Measurements from ENCODE around the gene CAMTA1.

CAMTA1 gene

DNA sequence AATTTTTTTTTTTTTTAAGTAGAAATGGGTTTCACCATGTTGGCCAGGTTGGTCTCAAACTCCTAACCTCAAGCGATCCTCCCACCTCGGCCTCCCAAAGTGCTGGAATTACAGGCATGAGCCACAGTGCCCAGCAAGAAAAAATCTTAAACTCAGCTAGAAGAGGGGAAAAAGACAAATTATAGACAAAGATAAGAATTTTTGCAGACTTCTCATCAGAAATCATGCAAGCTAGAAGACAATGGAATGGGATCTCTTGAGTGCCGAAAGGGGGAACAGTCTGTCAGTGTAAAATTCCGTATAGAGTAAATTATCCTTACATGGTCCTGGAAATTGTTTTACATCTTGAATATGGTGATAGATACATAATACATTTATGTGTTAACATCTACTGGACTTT is 294.4 kb downstream of the CAMTA1 start:
- CTCF ChIA-PET = interaction anchor here (4.5 kb wide), 1 partner anchor 10 kb away, joined by 49 read pairs; no protein-coding TSS in a partner anchor

DNA sequence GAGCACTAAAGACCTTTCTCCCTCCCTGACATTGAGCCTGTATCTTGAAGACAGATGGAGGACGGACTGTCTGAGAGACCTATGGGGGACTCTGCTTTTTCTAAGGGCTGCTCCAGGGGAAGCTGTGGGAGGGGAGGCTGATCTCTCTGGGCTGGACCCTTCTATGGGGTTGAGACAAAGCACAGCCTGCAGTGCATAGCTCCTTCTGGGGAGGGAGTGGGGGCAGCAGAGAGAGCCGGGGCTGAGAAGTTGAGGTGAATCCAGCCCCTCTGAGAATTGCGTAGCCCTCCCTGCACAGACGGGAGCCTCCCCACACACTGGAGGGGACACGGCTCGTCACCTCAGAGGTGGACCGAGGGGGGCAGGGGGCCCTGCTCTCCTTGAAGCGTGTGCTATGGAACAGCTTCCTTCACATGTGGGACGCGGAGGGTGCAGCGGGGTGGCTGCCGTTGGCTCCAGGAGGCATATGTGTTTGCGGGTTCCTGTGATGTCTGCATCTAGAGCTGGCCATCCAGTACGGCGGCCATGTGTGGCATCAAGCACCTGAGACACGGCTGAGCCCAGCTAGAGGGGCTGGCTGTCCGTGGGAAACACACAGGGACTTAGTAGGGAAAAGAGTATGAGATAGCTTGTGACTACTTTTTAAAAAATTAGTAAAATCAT is 299.1 kb downstream of the CAMTA1 start:
- Histone ChIP-seq H3K27ac (ENCODE audit: extremely low read depth, low read depth, low read length) (no peak overlapping the region), H3K4me3 (ENCODE audit: low read depth, low read length) (no peak overlapping the region), H3K4me1 (ENCODE audit: control insufficient read depth, insufficient read depth, low read length) (no peaks in the 10 kb centered on the region), H3K9me3 (ENCODE audit: control insufficient read depth, insufficient read depth, low read depth, low read length) (no peaks in the 10 kb centered on the region), H3K36me3 (ENCODE audit: control insufficient read depth in 2 of 2, insufficient read depth in 1 of 2, low read length in 2 of 2) (no peaks in the 10 kb centered on the region)
- CTCF ChIA-PET = interaction anchor here (1.6 kb wide), 1 partner anchor 14 kb away, joined by 5 read pairs; no protein-coding TSS in a partner anchor
- no peak for TF ChIP-seq ZNF175 (tag by site-specific recombination; IDR thresholded peaks at IDR 0.05)
- TF ChIP-seq, protein P1, sequence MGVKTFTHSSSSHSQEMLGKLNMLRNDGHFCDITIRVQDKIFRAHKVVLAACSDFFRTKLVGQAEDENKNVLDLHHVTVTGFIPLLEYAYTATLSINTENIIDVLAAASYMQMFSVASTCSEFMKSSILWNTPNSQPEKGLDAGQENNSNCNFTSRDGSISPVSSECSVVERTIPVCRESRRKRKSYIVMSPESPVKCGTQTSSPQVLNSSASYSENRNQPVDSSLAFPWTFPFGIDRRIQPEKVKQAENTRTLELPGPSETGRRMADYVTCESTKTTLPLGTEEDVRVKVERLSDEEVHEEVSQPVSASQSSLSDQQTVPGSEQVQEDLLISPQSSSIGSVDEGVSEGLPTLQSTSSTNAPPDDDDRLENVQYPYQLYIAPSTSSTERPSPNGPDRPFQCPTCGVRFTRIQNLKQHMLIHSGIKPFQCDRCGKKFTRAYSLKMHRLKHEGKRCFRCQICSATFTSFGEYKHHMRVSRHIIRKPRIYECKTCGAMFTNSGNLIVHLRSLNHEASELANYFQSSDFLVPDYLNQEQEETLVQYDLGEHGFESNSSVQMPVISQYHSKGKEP (tag by site-specific recombination; IDR thresholded peaks at IDR 0.05) = no peak
- TF ChIP-seq, protein P2, sequence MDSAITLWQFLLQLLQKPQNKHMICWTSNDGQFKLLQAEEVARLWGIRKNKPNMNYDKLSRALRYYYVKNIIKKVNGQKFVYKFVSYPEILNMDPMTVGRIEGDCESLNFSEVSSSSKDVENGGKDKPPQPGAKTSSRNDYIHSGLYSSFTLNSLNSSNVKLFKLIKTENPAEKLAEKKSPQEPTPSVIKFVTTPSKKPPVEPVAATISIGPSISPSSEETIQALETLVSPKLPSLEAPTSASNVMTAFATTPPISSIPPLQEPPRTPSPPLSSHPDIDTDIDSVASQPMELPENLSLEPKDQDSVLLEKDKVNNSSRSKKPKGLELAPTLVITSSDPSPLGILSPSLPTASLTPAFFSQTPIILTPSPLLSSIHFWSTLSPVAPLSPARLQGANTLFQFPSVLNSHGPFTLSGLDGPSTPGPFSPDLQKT (IDR thresholded peaks at IDR 0.05; ENCODE audit: borderline replicate concordance, low read depth, low read length) = no peak
- POLR2A ChIA-PET = no interaction called here

More for the DNA sequence above, 294.4 kb downstream of the CAMTA1 start:
- Histone ChIP-seq H3K9me3 (ENCODE audit: control insufficient read depth, insufficient read depth, low read depth, low read length) (no peaks in the 10 kb centered on the region), H3K27ac (ENCODE audit: extremely low read depth, low read depth, low read length) (no peak overlapping the region), H3K4me1 (ENCODE audit: control insufficient read depth, insufficient read depth, low read length) (no peaks in the 10 kb centered on the region), H3K36me3 (ENCODE audit: control insufficient read depth in 2 of 2, insufficient read depth in 1 of 2, low read length in 2 of 2) (no peaks in the 10 kb centered on the region), H3K4me3 (ENCODE audit: low read depth, low read length) (no peak overlapping the region)
- peak; percentile 32 for TF ChIP-seq ZNF510 (tag by site-specific recombination; IDR thresholded peaks at IDR 0.05; ENCODE audit: insufficient replicate concordance)
- no peak for TF ChIP-seq ZNF785 (tag by site-specific recombination; IDR thresholded peaks at IDR 0.05)
- TF ChIP-seq SETDB1 (IDR thresholded peaks at IDR 0.05; ENCODE audit: insufficient read length, low read length) = peak; percentile 70
- POLR2A ChIA-PET = no interaction called here

DNA sequence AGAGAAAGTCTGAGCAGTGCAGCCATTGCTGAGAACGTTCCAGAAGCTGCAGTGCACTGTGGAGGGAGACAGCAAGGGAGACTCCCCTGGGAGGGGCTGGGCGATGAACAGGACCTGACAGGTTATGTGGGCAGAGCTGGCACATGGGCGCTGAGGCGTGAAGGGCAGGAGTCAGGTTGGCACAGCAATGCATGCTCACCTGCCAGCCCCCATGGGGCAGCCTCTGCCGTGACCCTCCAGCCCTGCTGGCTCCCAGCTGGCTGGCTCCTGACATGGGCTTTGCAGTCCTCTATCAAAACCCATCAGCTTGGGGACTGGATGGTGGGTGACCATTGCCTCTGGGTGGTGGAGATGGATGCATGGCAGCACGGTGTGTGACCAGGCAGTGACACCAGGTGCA is 300.3 kb downstream of the CAMTA1 start:
- Histone ChIP-seq H3K4me1 (ENCODE audit: control insufficient read depth, insufficient read depth, low read length) (no peaks in the 10 kb centered on the region), H3K36me3 (ENCODE audit: control insufficient read depth in 2 of 2, insufficient read depth in 1 of 2, low read length in 2 of 2) (no peaks in the 10 kb centered on the region), H3K4me3 (ENCODE audit: low read depth, low read length) (no peak overlapping the region), H3K27ac (ENCODE audit: extremely low read depth, low read depth, low read length) (no peak overlapping the region), H3K9me3 (ENCODE audit: control insufficient read depth, insufficient read depth, low read depth, low read length) (no peaks in the 10 kb centered on the region)
- POLR2A ChIA-PET = no interaction called here
- CTCF ChIA-PET = interaction anchor here (0.6 to 0.9 kb wide), 2 partner anchors 15 to 617 kb away, joined by 5 to 7 read pairs; no protein-coding TSS in a partner anchor
- TF ChIP-seq ZNF473 (tag by site-specific recombination; IDR thresholded peaks at IDR 0.05) = no peak
- TF ChIP-seq, protein P3, sequence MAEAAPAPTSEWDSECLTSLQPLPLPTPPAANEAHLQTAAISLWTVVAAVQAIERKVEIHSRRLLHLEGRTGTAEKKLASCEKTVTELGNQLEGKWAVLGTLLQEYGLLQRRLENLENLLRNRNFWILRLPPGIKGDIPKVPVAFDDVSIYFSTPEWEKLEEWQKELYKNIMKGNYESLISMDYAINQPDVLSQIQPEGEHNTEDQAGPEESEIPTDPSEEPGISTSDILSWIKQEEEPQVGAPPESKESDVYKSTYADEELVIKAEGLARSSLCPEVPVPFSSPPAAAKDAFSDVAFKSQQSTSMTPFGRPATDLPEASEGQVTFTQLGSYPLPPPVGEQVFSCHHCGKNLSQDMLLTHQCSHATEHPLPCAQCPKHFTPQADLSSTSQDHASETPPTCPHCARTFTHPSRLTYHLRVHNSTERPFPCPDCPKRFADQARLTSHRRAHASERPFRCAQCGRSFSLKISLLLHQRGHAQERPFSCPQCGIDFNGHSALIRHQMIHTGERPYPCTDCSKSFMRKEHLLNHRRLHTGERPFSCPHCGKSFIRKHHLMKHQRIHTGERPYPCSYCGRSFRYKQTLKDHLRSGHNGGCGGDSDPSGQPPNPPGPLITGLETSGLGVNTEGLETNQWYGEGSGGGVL (tag by site-specific recombination; IDR thresholded peaks at IDR 0.05) = no peak
- TF ChIP-seq SP7 (tag by site-specific recombination; IDR thresholded peaks at IDR 0.05) = no peak
- no peak for TF ChIP-seq ZNF48 (tag by site-specific recombination; IDR thresholded peaks at IDR 0.05)
- TF ChIP-seq ZNF510 (tag by site-specific recombination; IDR thresholded peaks at IDR 0.05; ENCODE audit: insufficient replicate concordance) = no peak
- TF ChIP-seq ZNF140 (tag by site-specific recombination; IDR thresholded peaks at IDR 0.05) = no peak
- no peak for TF ChIP-seq ZNF239 (tag by site-specific recombination; IDR thresholded peaks at IDR 0.05)
- TF ChIP-seq, protein P4, sequence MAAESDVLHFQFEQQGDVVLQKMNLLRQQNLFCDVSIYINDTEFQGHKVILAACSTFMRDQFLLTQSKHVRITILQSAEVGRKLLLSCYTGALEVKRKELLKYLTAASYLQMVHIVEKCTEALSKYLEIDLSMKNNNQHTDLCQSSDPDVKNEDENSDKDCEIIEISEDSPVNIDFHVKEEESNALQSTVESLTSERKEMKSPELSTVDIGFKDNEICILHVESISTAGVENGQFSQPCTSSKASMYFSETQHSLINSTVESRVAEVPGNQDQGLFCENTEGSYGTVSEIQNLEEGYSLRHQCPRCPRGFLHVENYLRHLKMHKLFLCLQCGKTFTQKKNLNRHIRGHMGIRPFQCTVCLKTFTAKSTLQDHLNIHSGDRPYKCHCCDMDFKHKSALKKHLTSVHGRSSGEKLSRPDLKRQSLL (tag by site-specific recombination; IDR thresholded peaks at IDR 0.05) = no peak
- no peak for TF ChIP-seq ZNF274 (IDR thresholded peaks at IDR 0.05; ENCODE audit: low read length)
- no peak for TF ChIP-seq ZNF274 (tag by site-specific recombination; IDR thresholded peaks at IDR 0.05; ENCODE audit: borderline replicate concordance)
- TF ChIP-seq, protein P5, sequence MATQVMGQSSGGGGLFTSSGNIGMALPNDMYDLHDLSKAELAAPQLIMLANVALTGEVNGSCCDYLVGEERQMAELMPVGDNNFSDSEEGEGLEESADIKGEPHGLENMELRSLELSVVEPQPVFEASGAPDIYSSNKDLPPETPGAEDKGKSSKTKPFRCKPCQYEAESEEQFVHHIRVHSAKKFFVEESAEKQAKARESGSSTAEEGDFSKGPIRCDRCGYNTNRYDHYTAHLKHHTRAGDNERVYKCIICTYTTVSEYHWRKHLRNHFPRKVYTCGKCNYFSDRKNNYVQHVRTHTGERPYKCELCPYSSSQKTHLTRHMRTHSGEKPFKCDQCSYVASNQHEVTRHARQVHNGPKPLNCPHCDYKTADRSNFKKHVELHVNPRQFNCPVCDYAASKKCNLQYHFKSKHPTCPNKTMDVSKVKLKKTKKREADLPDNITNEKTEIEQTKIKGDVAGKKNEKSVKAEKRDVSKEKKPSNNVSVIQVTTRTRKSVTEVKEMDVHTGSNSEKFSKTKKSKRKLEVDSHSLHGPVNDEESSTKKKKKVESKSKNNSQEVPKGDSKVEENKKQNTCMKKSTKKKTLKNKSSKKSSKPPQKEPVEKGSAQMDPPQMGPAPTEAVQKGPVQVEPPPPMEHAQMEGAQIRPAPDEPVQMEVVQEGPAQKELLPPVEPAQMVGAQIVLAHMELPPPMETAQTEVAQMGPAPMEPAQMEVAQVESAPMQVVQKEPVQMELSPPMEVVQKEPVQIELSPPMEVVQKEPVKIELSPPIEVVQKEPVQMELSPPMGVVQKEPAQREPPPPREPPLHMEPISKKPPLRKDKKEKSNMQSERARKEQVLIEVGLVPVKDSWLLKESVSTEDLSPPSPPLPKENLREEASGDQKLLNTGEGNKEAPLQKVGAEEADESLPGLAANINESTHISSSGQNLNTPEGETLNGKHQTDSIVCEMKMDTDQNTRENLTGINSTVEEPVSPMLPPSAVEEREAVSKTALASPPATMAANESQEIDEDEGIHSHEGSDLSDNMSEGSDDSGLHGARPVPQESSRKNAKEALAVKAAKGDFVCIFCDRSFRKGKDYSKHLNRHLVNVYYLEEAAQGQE (tag by site-specific recombination; IDR thresholded peaks at IDR 0.05) = no peak
- no peak for TF ChIP-seq ZNF530 (tag by site-specific recombination; IDR thresholded peaks at IDR 0.05; ENCODE audit: low read depth)
- TF ChIP-seq ZNF677 (tag by site-specific recombination; IDR thresholded peaks at IDR 0.05) = no peak
- TF ChIP-seq ZNF221 (tag by site-specific recombination; IDR thresholded peaks at IDR 0.05; ENCODE audit: borderline replicate concordance) = no peak
- TF ChIP-seq YY1 (tag by site-specific recombination; IDR thresholded peaks at IDR 0.05) = no peak

Measured in HEK293 (cell line).